ENCODE data around the gene ACTR5. TPM values are rescaled to one million over a fixed set of nuclear protein-coding genes. Genes with fewer than 3 reads are reported as not detected.

Gene ACTR5
- total and polyA plus RNA-seq, 2 donors from 2014 or later: 5.8 to 8.4 TPM

- DNase-seq (no peak), FAIRE-seq (no peak)
- H3K36me3 ChIP-seq (ENCODE audit: control insufficient read depth in 2 of 3, insufficient read depth in 3 of 3, low read length in 3 of 3): peaks cover 6 to 23% (median 14%) of the 10 kb centered on the region in 3 donors
- H3K9ac ChIP-seq (ENCODE audit: low read length in 3 of 3): no peak overlapping the region
- no peaks in the 10 kb centered on the region for H3K9me3 ChIP-seq (ENCODE audit: control insufficient read depth in 2 of 3, insufficient read depth in 1 of 3, low read length in 3 of 3)
- no peaks in the 10 kb centered on the region for H3K27me3 ChIP-seq (ENCODE audit: control insufficient read depth, insufficient read depth, low read length)
- H3K27ac ChIP-seq (ENCODE audit: low read depth in 2 of 2, low read length in 2 of 2): no peak overlapping the region
- no peak overlapping the region for H3K4me3 ChIP-seq (ENCODE audit: low read length in 3 of 3)
- no peak for TF ChIP-seq CTCF (IDR thresholded peaks at IDR 0.05; ENCODE audit: borderline replicate concordance, extremely low read depth, insufficient read depth)
- intact Hi-C loops (cut with DNase I): no loop called here
- H3K4me1 ChIP-seq (ENCODE audit: control insufficient read depth in 2 of 3, insufficient read depth in 2 of 3, low read depth in 1 of 3, low read length in 3 of 3): no peaks in the 10 kb centered on the region
Measured at GRCh38 chr20:38770546-38770945, 22.3 kb downstream of the ACTR5 start.

GRCh38 chr20:38770970-38771369 lies 22.7 kb downstream of the ACTR5 start:
- TF ChIP-seq CTCF (IDR thresholded peaks at IDR 0.05; ENCODE audit: borderline replicate concordance, extremely low read depth, insufficient read depth): no peak
- no peaks in the 10 kb centered on the region for H3K4me1 ChIP-seq (ENCODE audit: control insufficient read depth in 2 of 3, insufficient read depth in 2 of 3, low read depth in 1 of 3, low read length in 3 of 3)
- H3K9ac ChIP-seq (ENCODE audit: low read length in 3 of 3): no peak overlapping the region
- H3K27ac ChIP-seq (ENCODE audit: low read depth in 2 of 2, low read length in 2 of 2): no peak overlapping the region
- no peaks in the 10 kb centered on the region for H3K27me3 ChIP-seq (ENCODE audit: control insufficient read depth, insufficient read depth, low read length)
- intact Hi-C loops (cut with DNase I): no loop called here
- FAIRE-seq (no peak), DNase-seq (no peak)
- no peaks in the 10 kb centered on the region for H3K9me3 ChIP-seq (ENCODE audit: control insufficient read depth in 2 of 3, insufficient read depth in 1 of 3, low read length in 3 of 3)
- peaks cover 4 to 21% (median 14%) of the 10 kb centered on the region in 3 donors for H3K36me3 ChIP-seq (ENCODE audit: control insufficient read depth in 2 of 3, insufficient read depth in 3 of 3, low read length in 3 of 3)
- H3K4me3 ChIP-seq (ENCODE audit: low read length in 3 of 3): no peak overlapping the region

- no peak for TF ChIP-seq CTCF (IDR thresholded peaks at IDR 0.05; ENCODE audit: borderline replicate concordance, extremely low read depth, insufficient read depth)
- Histone ChIP-seq H3K9me3 (ENCODE audit: control insufficient read depth in 2 of 3, insufficient read depth in 1 of 3, low read length in 3 of 3) (no peaks in the 10 kb centered on the region), H3K27me3 (ENCODE audit: control insufficient read depth, insufficient read depth, low read length) (no peaks in the 10 kb centered on the region), H3K36me3 (ENCODE audit: control insufficient read depth in 2 of 3, insufficient read depth in 3 of 3, low read length in 3 of 3) (peaks cover 4 to 21% (median 14%) of the 10 kb centered on the region in 3 donors), H3K9ac (ENCODE audit: low read length in 3 of 3) (no peak overlapping the region), H3K4me3 (ENCODE audit: low read length in 3 of 3) (no peak overlapping the region), H3K27ac (ENCODE audit: low read depth in 2 of 2, low read length in 2 of 2) (no peak overlapping the region), H3K4me1 (ENCODE audit: control insufficient read depth in 2 of 3, insufficient read depth in 2 of 3, low read depth in 1 of 3, low read length in 3 of 3) (no peaks in the 10 kb centered on the region)
- DNase-seq (no peak), FAIRE-seq (no peak)
- intact Hi-C loops (cut with DNase I): no loop called here
Measured at GRCh38 chr20:38771621-38772020, 23.4 kb downstream of the ACTR5 start.

GRCh38 chr20:38774167-38774566 lies 25.9 kb downstream of the ACTR5 start:
- H3K9ac ChIP-seq (ENCODE audit: low read length in 3 of 3): no peak overlapping the region
- no peaks in the 10 kb centered on the region for H3K27me3 ChIP-seq (ENCODE audit: control insufficient read depth, insufficient read depth, low read length)
- FAIRE-seq: no peak
- H3K27ac ChIP-seq (ENCODE audit: low read depth in 2 of 2, low read length in 2 of 2): no peak overlapping the region
- no peak overlapping the region for H3K4me3 ChIP-seq (ENCODE audit: low read length in 3 of 3)
- no peak for TF ChIP-seq CTCF (IDR thresholded peaks at IDR 0.05; ENCODE audit: borderline replicate concordance, extremely low read depth, insufficient read depth)
- no peaks in the 10 kb centered on the region for H3K4me1 ChIP-seq (ENCODE audit: control insufficient read depth in 2 of 3, insufficient read depth in 2 of 3, low read depth in 1 of 3, low read length in 3 of 3)
- no peak for DNase-seq
- no peaks in the 10 kb centered on the region for H3K9me3 ChIP-seq (ENCODE audit: control insufficient read depth in 2 of 3, insufficient read depth in 1 of 3, low read length in 3 of 3)
- H3K36me3 ChIP-seq (ENCODE audit: control insufficient read depth in 2 of 3, insufficient read depth in 3 of 3, low read length in 3 of 3): peaks cover 4 to 13% (median 7%) of the 10 kb centered on the region in 3 donors
- intact Hi-C loops (cut with DNase I): no loop called here

All from kidney (tissue), 14 donors.